Prostate gland (tissue), 2 donors: Measurements from ENCODE around the gene ZNF488. TPM values are rescaled to one million over a fixed set of nuclear protein-coding genes. Genes with fewer than 3 reads are reported as not detected.

Experiments used
- DNase-seq: peaks from one replicate; pipeline ENCODE4 v3.0.0-alpha.2; 2019; ENCODE audit warnings: low spot score
- H3K27ac ChIP-seq, 2 donors: fragments of 200-600 bp; sonication (generic); 2 replicates each; pipeline ENCODE4 v1.5.1; 2017 to 2019
- H3K27me3 ChIP-seq: fragments of 200-600 bp; sonication (generic); replicated peaks from 2 replicates; pipeline ENCODE4 v1.5.1; 2019; ENCODE audit not compliant: insufficient read depth
- H3K36me3 ChIP-seq, 2 donors: fragments of 200-600 bp; sonication (generic); 1 replicate in 1 of 2; 2 replicates in 1 of 2; pipeline versions ENCODE4 v1.5.1 to v1.8.1; 2017 to 2019
- H3K4me1 ChIP-seq: fragments of 200-600 bp; sonication (generic); replicated peaks from 2 replicates; pipeline ENCODE4 v1.5.1; 2019
- H3K4me3 ChIP-seq, 2 donors: fragments of 200-600 bp; sonication (generic); 2 replicates each; pipeline ENCODE4 v1.5.1; 2017 to 2019
- H3K9me3 ChIP-seq: fragments of 200-600 bp; sonication (generic); 2 replicates; pipeline ENCODE4 v1.5.1; 2017
- CTCF ChIP-seq, 4 experiments: fragments of 200-600 bp in 2 of 4; fragments of 450-650 bp in 2 of 4; sonication (generic) in 2 of 4; IDR thresholded peaks; 1 replicate in 3 of 4; 2 replicates in 1 of 4; pipeline ENCODE4 v1.5.1; 2016 to 2019; ENCODE audit warnings: antibody characterized with exemption in 4 of 4, mild to moderate bottlenecking in 2 of 4, moderate library complexity in 2 of 4
- POLR2A ChIP-seq: fragments of 450-650 bp; IDR thresholded peaks from one replicate; pipeline ENCODE4 v1.6.1; 2016; ENCODE audit warnings: antibody characterized with exemption, mild to moderate bottlenecking
- POLR2AphosphoS5 ChIP-seq: sonication (generic); formaldehyde crosslinking; IDR thresholded peaks from one replicate; pipeline ENCODE4 v1.6.1; 2017; ENCODE audit warnings: antibody characterized with exemption
- WGBS: methylation state at CpG from one replicate; pipeline ENCODE4 v1.1.5; 2018; 5-methylcytosine and 5-hydroxymethylcytosine counted together
- intact Hi-C: fragments of 100-400 bp; cut with DNase I; formaldehyde crosslinking; loops from one replicate; pipeline ENCODE4 v1.14.2; 2022
- total RNA-seq, 2 donors: library from RNA; depleted of rRNA; stranded (reverse); fragments of >200 nt; gene quantifications; one replicate each; pipeline ENCODE4 v1.1.0, GENCODE V29; 2016

ZNF488 gene
- total RNA-seq, 2 donors from 2014 or later = 1.5 to 1.9 TPM

GRCh38 chr10:47381427-47382379, 2.4 kb downstream of the ZNF488 start:
- TF ChIP-seq CTCF (IDR thresholded peaks at IDR 0.05) (no peak), POLR2AphosphoS5 (no peak), POLR2A (no peak)
- no peaks in the 10 kb centered on the region for H3K9me3 ChIP-seq
- 77% methylated on average over 9 of the region's 9 CpGs for WGBS
- DNase-seq = no peak
- intact Hi-C loops = no loop called here
- H3K4me3 ChIP-seq = no peak overlapping the region
- no peak overlapping the region for H3K27ac ChIP-seq
- no peaks in the 10 kb centered on the region for H3K4me1 ChIP-seq
- no peaks in the 10 kb centered on the region for H3K36me3 ChIP-seq
- no peaks in the 10 kb centered on the region for H3K27me3 ChIP-seq

GRCh38 chr10:47381103-47381395, 3.0 kb downstream of the ZNF488 start:
- no peak overlapping the region for H3K4me3 ChIP-seq
- intact Hi-C loops = no loop called here
- TF ChIP-seq CTCF (IDR thresholded peaks at IDR 0.05) (no peak), POLR2A (no peak), POLR2AphosphoS5 (no peak)
- H3K36me3 ChIP-seq = no peaks in the 10 kb centered on the region
- WGBS = 65% methylated on average over 1 of the region's 1 CpG
- no peaks in the 10 kb centered on the region for H3K27me3 ChIP-seq
- no peak overlapping the region for H3K27ac ChIP-seq
- DNase-seq = no peak
- no peaks in the 10 kb centered on the region for H3K9me3 ChIP-seq
- H3K4me1 ChIP-seq = no peaks in the 10 kb centered on the region

GRCh38 chr10:47380341-47381102, 3.6 kb downstream of the ZNF488 start:
- no peak overlapping the region for H3K4me3 ChIP-seq
- 85% methylated on average over 8 of the region's 8 CpGs for WGBS
- H3K27ac ChIP-seq = no peak overlapping the region
- DNase-seq = no peak
- no peaks in the 10 kb centered on the region for H3K27me3 ChIP-seq
- H3K9me3 ChIP-seq = no peaks in the 10 kb centered on the region
- no peak for TF ChIP-seq POLR2A
- no peak for TF ChIP-seq POLR2AphosphoS5
- TF ChIP-seq CTCF (IDR thresholded peaks at IDR 0.05) = no peak
- intact Hi-C loops = no loop called here
- H3K4me1 ChIP-seq = no peaks in the 10 kb centered on the region
- no peaks in the 10 kb centered on the region for H3K36me3 ChIP-seq

GRCh38 chr10:47379901-47380300, 4.2 kb downstream of the ZNF488 start:
- Histone ChIP-seq H3K27me3 (no peaks in the 10 kb centered on the region), H3K27ac (no peak overlapping the region), H3K36me3 (no peaks in the 10 kb centered on the region), H3K4me1 (no peaks in the 10 kb centered on the region), H3K9me3 (no peaks in the 10 kb centered on the region), H3K4me3 (no peak overlapping the region)
- no peak for DNase-seq
- TF ChIP-seq POLR2AphosphoS5 (no peak), CTCF (IDR thresholded peaks at IDR 0.05) (no peak), POLR2A (no peak)
- WGBS = 86% methylated on average over 10 of the region's 11 CpGs
- intact Hi-C loops = no loop called here
